GM19043 (cell line): ENCODE data around the gene ADCY9.

Source experiments
- ATAC-seq: cut with Tn5 transposase; IDR thresholded peaks from one replicate; pipeline ENCODE4 v1.9.1; 2021; ENCODE audit warnings: low read depth; ENCODE audit not compliant: unreplicated experiment

Gene ADCY9

GRCh38 chr16:4124535-4125294 is 8.5 kb upstream of the ADCY9 start:
- ATAC-seq, result no peak

DNA sequence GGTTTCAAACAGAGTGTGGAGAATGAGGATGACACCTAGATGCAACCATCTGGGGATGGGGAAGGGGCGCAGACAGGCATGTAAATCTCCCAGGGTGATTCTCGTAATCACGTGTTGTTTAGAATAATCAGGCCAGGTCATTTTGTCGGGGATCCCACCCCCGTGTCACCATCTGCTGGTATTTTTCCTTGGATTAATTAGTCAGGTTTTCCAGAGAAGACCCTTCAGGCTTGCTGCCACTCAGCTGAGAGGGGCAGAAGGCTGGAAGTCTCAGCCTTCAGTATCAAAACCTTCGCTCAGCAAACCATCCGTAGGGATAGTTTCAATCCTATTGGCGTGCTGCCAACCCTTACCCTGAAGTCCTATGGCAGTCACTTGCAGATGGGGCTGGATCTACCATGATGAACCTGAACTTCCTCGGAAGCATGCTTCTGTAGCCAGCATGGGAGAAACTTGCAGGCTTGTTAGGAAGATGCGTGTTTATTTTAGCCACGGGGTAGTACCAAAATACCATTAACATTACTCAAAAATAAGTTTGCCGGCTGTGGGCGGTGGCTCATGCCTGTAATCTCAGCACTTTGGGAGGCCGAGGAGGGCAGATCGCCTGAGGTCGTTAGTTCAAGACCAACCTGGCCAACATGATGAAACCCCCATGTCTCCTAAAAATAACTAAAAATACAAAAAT is 7.5 kb upstream of the ADCY9 start:
- no peak for ATAC-seq

GRCh38 chr16:4120176-4120575 is 3.9 kb upstream of the ADCY9 start:
- no peak for ATAC-seq

GRCh38 chr16:4117250-4117578 is 972 bp upstream of the ADCY9 start:
- no peak for ATAC-seq

- ATAC-seq, result no peak
Observed at GRCh38 chr16:4115949-4116318, 308 bp downstream of the ADCY9 start.

DNA sequence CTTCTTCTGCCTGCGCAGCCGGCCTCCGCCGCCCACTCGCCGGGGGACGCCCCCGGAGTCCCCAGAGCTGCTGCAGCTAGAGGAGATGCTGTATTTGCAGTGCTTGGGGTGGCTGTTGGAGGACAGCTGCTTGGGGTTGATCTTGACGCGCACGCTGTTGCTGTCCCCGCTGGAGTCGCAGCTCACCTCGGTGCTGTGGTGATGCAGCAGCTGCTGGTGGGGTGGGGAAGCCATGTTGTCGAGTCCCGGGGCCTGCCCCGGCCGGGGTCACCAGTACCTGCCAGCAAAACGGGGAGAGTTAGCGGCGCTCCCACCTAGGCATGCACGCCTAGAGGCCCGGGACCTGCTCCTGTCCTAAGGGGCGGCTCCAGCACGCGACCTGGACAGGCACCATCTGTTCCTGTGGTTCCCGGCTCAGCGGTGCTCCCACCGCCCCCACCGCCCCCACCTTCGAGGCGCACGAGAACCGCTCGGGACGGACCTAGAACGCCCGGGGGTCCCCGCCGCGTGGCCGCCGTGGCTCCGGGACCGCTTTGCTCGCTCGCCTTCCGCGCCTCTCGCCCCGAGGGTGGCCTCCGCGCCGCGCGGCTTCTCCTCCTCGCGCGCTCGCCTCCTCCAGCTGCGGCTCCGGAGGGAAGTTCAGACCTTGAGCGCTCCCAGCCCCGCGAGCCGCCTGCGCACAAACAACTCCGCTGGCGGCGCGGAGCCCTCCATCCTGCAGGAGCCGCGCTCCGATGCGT is 863 bp downstream of the ADCY9 start:
- ATAC-seq, result no peak

DNA sequence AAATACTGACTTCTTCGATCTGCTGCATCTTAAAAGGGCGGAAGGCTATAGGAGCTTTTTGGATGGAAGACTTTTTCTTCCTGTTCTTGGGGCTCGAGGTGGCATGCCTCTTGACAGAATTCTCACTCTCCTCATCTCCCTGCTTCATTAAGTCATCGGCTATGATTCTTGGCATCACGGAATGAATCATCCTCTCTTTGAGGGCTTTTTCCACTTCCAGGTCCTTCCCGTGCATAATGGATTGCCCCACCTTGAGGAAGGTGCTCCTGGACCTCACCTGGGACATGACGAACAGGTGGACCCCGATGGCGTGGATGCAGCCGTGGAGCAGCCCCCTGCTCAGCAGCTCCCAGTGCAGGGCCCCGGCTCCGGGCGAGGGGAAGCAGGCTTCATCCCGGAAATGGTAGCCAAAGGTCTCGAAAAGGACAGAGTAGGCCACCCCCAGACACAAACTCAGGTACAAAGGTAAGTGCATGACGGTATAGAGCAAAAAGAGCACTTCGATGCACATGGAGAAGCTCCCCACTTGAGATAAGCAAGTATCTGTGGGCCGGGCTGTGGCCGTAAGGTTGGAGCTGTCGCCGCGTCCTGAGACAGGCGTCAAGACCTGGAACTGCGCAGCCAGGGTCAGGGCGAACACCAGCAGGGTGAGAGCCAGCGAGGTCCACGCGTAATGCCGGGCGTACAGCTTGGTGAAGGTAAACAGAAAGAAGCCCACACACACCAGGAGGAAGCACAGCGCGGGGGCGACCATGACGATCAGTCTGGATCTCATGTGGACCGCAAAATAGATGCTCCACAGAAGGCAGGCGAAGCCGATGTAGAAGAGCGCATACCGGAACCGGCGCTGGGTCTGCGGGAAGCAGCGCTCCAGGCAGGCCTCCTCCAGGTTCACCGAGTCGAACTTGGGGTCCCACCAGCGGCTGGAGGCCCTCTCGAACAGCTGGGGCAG is 1.7 kb downstream of the ADCY9 start:
- no peak for ATAC-seq

GRCh38 chr16:4113358-4114256 is 2.6 kb downstream of the ADCY9 start:
- ATAC-seq, result no peak

DNA sequence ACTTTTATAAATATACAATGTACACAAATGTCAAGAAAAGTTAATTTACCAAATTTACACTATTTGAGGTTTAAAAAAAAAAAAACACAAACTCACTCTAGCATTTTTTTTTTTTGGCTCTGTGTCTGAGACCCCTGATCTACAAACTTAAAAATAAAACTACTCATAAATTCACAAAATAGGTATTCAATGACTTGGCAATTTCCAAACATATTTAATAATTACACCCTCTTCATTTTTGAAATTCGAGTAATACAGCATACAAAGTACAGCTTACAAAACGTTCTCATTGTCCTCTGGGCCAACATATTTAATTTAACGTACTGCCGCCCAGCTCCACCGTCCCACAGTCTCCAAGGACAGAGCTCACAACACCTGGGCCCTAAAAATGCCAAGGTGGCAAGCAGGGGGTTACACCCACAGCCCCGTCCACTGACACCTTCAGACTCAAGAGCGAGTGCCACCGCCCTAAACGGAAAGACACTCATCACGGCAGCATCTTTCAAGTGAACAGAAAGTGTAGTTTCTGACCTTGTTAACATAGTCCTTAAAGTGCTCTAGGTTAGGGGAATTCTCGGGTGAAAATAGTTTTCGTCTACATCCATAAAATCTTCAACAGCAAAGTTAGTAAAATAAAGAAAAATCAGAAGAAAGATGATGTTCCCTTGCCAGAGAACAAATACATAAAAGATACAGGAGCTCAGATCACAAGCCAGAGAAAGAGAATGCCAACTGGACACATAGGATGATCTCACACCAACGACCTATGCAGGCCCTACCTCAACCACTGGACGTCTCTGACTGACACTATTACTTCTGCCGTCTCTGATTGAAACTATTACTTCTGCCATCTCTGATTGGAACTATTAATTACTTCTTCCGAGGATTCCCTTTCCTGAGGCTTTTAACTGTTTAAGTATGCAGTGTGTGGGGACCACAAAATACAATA is 4.2 kb downstream of the ADCY9 start:
- no peak for ATAC-seq

- ATAC-seq, result no peak
Observed at GRCh38 chr16:4110680-4111079, 5.6 kb downstream of the ADCY9 start.

- ATAC-seq, result no peak
Observed at GRCh38 chr16:4110065-4110464, 6.2 kb downstream of the ADCY9 start.

- ATAC-seq, result no peak
Observed at GRCh38 chr16:4109250-4109736, 6.9 kb downstream of the ADCY9 start.

DNA sequence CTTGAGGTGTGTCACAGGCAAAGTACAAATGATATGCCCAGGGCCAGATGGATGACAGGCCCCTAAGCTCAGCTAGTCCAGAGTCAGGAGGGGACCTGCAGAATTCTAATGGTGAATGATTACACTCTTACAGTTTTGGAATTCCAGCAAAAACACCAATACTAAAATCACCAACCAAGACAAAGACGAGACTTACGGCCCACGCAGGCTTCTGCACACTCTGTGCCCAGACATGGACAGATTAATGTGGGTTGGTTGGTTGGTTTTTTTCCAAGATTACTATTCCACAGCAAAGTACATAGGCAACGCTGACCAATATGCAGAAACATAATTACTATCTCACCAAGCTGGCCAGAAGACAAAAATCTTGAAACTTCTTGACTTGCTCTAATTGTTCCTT is 9.7 kb downstream of the ADCY9 start:
- ATAC-seq, result no peak

DNA sequence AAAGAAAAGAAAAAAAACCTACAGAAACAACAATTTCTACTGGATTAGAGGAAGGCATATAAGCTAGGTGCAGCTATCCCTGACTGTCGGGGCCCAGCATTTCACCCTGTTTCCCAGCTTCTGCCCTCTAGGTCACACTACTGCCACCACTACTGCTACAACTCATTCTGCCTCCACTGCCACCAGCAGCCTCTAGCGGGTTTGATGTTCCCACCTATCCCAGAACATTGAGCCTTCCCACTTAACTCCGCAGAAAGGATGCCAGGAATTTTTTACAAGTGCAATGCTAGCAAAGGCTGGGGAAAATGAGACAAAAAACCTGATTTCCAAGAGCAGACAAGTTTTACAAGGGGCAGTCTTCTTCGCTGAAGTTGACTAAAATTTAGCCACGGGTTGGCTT is 10.4 kb downstream of the ADCY9 start:
- ATAC-seq, result no peak

- no peak for ATAC-seq
Observed at GRCh38 chr16:4103745-4104144, 12.5 kb downstream of the ADCY9 start.

- no peak for ATAC-seq
Observed at GRCh38 chr16:4101421-4102219, 14.6 kb downstream of the ADCY9 start.

DNA sequence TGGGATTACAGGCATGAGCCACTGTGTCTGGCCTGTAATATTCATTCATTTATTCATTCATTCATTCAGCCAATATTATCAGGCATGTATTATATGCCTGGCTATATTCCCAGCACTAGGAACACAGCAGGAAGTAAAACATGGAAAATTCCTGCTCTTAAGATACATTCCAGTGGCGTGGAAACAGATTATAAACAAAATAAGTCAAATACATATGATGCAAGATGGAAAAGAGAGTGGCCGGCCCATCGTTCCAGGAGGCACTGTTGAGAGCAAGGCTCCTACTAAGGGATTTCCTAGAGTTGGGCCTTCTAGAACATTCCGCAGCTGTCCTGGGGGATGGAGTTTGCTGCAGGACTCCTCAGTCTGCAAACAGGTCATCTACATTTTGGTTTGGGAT is 17.7 kb downstream of the ADCY9 start:
- ATAC-seq, result no peak

DNA sequence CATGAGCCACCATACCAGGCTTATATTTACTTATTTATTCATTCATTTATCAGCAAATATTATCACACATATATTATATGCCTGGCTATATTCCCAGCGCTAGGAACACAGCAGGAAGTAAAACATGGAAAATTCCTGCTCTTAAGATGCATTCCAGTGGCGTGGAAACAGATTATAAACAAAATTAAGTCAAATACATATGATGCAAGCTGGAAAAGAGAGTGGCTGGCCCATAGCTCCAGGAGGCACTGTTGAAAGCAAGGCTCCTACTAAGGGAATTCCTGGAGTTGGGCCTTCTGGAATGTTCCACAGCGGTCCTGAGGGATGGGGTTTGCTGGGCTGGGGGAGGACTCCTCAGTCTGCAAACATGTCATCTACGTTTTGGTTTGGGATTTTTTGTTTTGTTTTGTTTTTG is 18.4 kb downstream of the ADCY9 start:
- no peak for ATAC-seq
